IMR-90 (cell line): ENCODE results near the gene MTR. TPM values are rescaled to one million over a fixed set of nuclear protein-coding genes. Genes with fewer than 3 reads are reported as not detected.

Experiments
- ATAC-seq: fragments of 200-7000 bp; cut with Tn5 transposase; 2 replicates; pipeline ENCODE4 v1.9.1; 2020; ENCODE audit warnings: low read depth, mild to moderate bottlenecking, moderate library complexity
- BruUV-seq: library from RNA; stranded (reverse); fragments of 400-500 nt; replicated peaks from 2 replicates; lab custom pipeline; 2021; lab: Mats Ljungman, UMichigan
- CTCF ChIA-PET: fragments of 300-600 bp; formaldehyde crosslinking; extraction: SDS; loops from one replicate; lab custom pipeline; 2021; ENCODE audit warnings: antibody characterized with exemption; lab: Yijun Ruan, JAX
- POLR2A ChIA-PET: fragments of 300-600 bp; sonication (Branson Sonifier 250); formaldehyde crosslinking; loops from one replicate; lab custom pipeline; 2022; ENCODE audit warnings: antibody characterized with exemption; ENCODE audit not compliant: unreplicated experiment; lab: Charles Lee
- DNase-seq: peaks from one replicate; pipeline ENCODE4 v3.0.0; 2013
- H2AFZ ChIP-seq: replicated peaks from 2 replicates; pipeline ENCODE3; 2013; ENCODE audit warnings: low read length, mild to moderate bottlenecking; ENCODE audit not compliant: poor library complexity
- H2AK5ac ChIP-seq: 2 replicates; pipeline ENCODE4 v1.6.1; 2013; ENCODE audit warnings: low read depth, low read length, inconsistent platforms
- H2AK9ac ChIP-seq: replicated peaks from 2 replicates; pipeline ENCODE3; 2013; ENCODE audit warnings: mild to moderate bottlenecking, low read depth, low read length, moderate library complexity; ENCODE audit not compliant: poor library complexity
- H2BK120ac ChIP-seq: 2 replicates; pipeline ENCODE4 v1.6.1; 2013; ENCODE audit warnings: low read depth, low read length, inconsistent platforms
- H2BK15ac ChIP-seq: 3 replicates; pipeline ENCODE4 v1.6.1; 2013; ENCODE audit warnings: low read depth, low read length, inconsistent platforms
- H2BK20ac ChIP-seq: 2 replicates; pipeline ENCODE4 v1.6.1; 2013; ENCODE audit warnings: low read depth, mild to moderate bottlenecking, inconsistent platforms, low read length, moderate library complexity
- H2BK5ac ChIP-seq: 2 replicates; pipeline ENCODE4 v1.6.1; 2013; ENCODE audit warnings: mild to moderate bottlenecking, low read depth, low read length, inconsistent platforms; ENCODE audit not compliant: poor library complexity, severe bottlenecking
- H3K14ac ChIP-seq: replicated peaks from 2 replicates; pipeline ENCODE4 v1.6.1; 2013; ENCODE audit warnings: low read depth, low read length, inconsistent platforms
- H3K18ac ChIP-seq: 2 replicates; pipeline ENCODE4 v1.6.1; 2013; ENCODE audit warnings: low read depth, low read length, control low read depth
- H3K23ac ChIP-seq: 2 replicates; pipeline ENCODE4 v1.6.1; 2013; ENCODE audit warnings: low read depth, low read length, inconsistent platforms
- H3K27ac ChIP-seq: 2 replicates; pipeline ENCODE4 v1.5.1; 2013; ENCODE audit warnings: mild to moderate bottlenecking, control low read depth, low read length; ENCODE audit not compliant: insufficient read depth
- H3K27me3 ChIP-seq: 2 replicates; pipeline ENCODE4 v1.6.1; 2013; ENCODE audit warnings: low read length; ENCODE audit not compliant: control insufficient read depth, insufficient read depth
- H3K36me3 ChIP-seq: 2 replicates; pipeline ENCODE4 v1.6.1; 2013; ENCODE audit warnings: low read length, mixed read lengths; ENCODE audit not compliant: control insufficient read depth, insufficient read depth
- H3K4ac ChIP-seq: 2 replicates; pipeline ENCODE4 v1.6.1; 2013; ENCODE audit warnings: low read depth, low read length, inconsistent platforms
- H3K4me1 ChIP-seq: 2 replicates; pipeline ENCODE4 v1.6.1; 2013; ENCODE audit warnings: low read length, mixed read lengths; ENCODE audit not compliant: control insufficient read depth, insufficient read depth
- H3K4me2 ChIP-seq: 2 replicates; pipeline ENCODE4 v1.6.1; 2013; ENCODE audit warnings: low read depth, mild to moderate bottlenecking, control low read depth, low read length, moderate library complexity
- H3K4me3 ChIP-seq: 2 replicates; pipeline ENCODE4 v1.5.1; 2013; ENCODE audit warnings: low read depth, mild to moderate bottlenecking, control low read depth, low read length, moderate library complexity; ENCODE audit not compliant: insufficient read depth
- H3K56ac ChIP-seq: 2 replicates; pipeline ENCODE4 v1.6.1; 2013; ENCODE audit warnings: low read length, inconsistent platforms; ENCODE audit not compliant: insufficient read depth; ENCODE audit errors: extremely low read depth
- H3K79me1 ChIP-seq, 2 experiments: 2 replicates each; pipeline ENCODE4 v1.6.1; 2013; ENCODE audit warnings: low read length in 2 of 2, inconsistent platforms in 1 of 2, low read depth in 1 of 2
- H3K9ac ChIP-seq: 2 replicates; pipeline ENCODE4 v1.6.1; 2013; ENCODE audit warnings: low read depth, low read length, control low read depth
- H3K9me1 ChIP-seq: 2 replicates; pipeline ENCODE4 v1.6.1; 2013; ENCODE audit warnings: low read length, inconsistent platforms; ENCODE audit not compliant: insufficient read depth
- H3K9me3 ChIP-seq: 2 replicates; pipeline ENCODE4 v1.6.1; 2013; ENCODE audit warnings: low read length; ENCODE audit not compliant: control insufficient read depth, insufficient read depth
- H4K20me1 ChIP-seq: 2 replicates; pipeline ENCODE4 v1.6.1; 2013; ENCODE audit warnings: low read length, inconsistent platforms; ENCODE audit not compliant: insufficient read depth
- H4K5ac ChIP-seq: 2 replicates; pipeline ENCODE4 v1.6.1; 2013; ENCODE audit warnings: mild to moderate bottlenecking, low read depth, low read length, control low read depth
- H4K8ac ChIP-seq, 2 experiments: 2 replicates each; pipeline ENCODE4 v1.6.1; 2013; ENCODE audit warnings: low read depth in 2 of 2, low read length in 2 of 2, control low read depth in 1 of 2, inconsistent platforms in 1 of 2
- H4K91ac ChIP-seq: 2 replicates; pipeline ENCODE4 v1.6.1; 2013; ENCODE audit warnings: low read depth, low read length, inconsistent platforms; ENCODE audit not compliant: insufficient read depth
- BHLHE40 ChIP-seq: fragments of 150-350 bp; IDR thresholded peaks from 2 replicates; pipeline ENCODE4 v1.6.1; 2016; ENCODE audit warnings: mild to moderate bottlenecking, low read depth, low read length
- FOS ChIP-seq: fragments of 150-350 bp; IDR thresholded peaks from 2 replicates; pipeline ENCODE4 v1.6.1; 2016; ENCODE audit warnings: low read depth, low read length
- MAFK ChIP-seq: IDR thresholded peaks from 2 replicates; pipeline ENCODE4 v1.6.1; 2012; ENCODE audit warnings: low read depth, low read length, improper control_type of control experiment
- MAZ ChIP-seq: IDR thresholded peaks from 2 replicates; pipeline ENCODE4 v1.6.1; 2012; ENCODE audit warnings: low read depth, mild to moderate bottlenecking, low read length, improper control_type of control experiment, moderate library complexity, borderline replicate concordance
- POLR2A ChIP-seq: IDR thresholded peaks from 2 replicates; pipeline ENCODE4 v1.6.1; 2012; ENCODE audit warnings: mild to moderate bottlenecking, low read depth, low read length
- RAD21 ChIP-seq: IDR thresholded peaks from 2 replicates; pipeline ENCODE4 v1.6.1; 2012; ENCODE audit warnings: low read length, improper control_type of control experiment
- RCOR1 ChIP-seq: IDR thresholded peaks from 2 replicates; pipeline ENCODE4 v1.6.1; 2012; ENCODE audit warnings: mild to moderate bottlenecking, low read length, improper control_type of control experiment; ENCODE audit not compliant: insufficient replicate concordance
- SMC3 ChIP-seq: fragments of 150-350 bp; IDR thresholded peaks from 2 replicates; pipeline ENCODE4 v1.6.1; 2016; ENCODE audit warnings: low read depth, mild to moderate bottlenecking, antibody characterized with exemption, low read length, moderate library complexity
- WGBS, 2 experiments: methylation state at CpG; one replicate each; pipeline versions ENCODE4 v1.1.5 to v1.1.7; 2013; ENCODE audit warnings: missing lambda C conversion rate in 2 of 2; ENCODE audit not compliant: insufficient read length in 1 of 2; ENCODE audit errors: extremely low coverage in 2 of 2; 5-methylcytosine and 5-hydroxymethylcytosine counted together
- dilution Hi-C: fragments of 300-500 bp; cut with HindIII; formaldehyde crosslinking; loops from one replicate; pipeline ENCODE4 v1.14.3; 2018; ENCODE audit warnings: low sequenced_read_pairs; ENCODE audit not compliant: unreplicated experiment
- in situ Hi-C: fragments of 300-500 bp; cut with MboI; formaldehyde crosslinking; loops from 3 replicates; pipeline ENCODE4 v1.14.3; 2019; ENCODE audit warnings: low sequenced_read_pairs, inconsistent platforms, mixed read lengths
- intact Hi-C: fragments of 100-400 bp; cut with micrococcal nuclease; formaldehyde crosslinking; loops from 2 replicates; pipeline ENCODE4 v1.10.0; 2022
- polyA plus RNA-seq, 3 experiments: library from polyadenylated mRNA; depleted of rRNA; stranded (reverse); fragments of >200 nt; gene quantifications; 2 replicates each; pipeline ENCODE4 v1.2.3, GENCODE V29; 2012; ENCODE audit warnings: low replicate concordance in 1 of 3
- total RNA-seq: library from RNA; depleted of rRNA; stranded (reverse); fragments of >200 nt; gene quantifications from 2 replicates; pipeline ENCODE4 v1.2.3, GENCODE V29; 2012
- TF ChIP-seq, protein P1 (sequence below): fragments of 150-350 bp; IDR thresholded peaks from 2 replicates; pipeline ENCODE4 v1.6.1; 2017; ENCODE audit warnings: mild to moderate bottlenecking, antibody characterized with exemption, low read length, low read depth

Gene MTR
- total and polyA plus RNA-seq, 2 of the 4 experiments (the other 2 are of a cell fraction): 7.7 to 31.0 TPM

- TF ChIP-seq, protein P1, sequence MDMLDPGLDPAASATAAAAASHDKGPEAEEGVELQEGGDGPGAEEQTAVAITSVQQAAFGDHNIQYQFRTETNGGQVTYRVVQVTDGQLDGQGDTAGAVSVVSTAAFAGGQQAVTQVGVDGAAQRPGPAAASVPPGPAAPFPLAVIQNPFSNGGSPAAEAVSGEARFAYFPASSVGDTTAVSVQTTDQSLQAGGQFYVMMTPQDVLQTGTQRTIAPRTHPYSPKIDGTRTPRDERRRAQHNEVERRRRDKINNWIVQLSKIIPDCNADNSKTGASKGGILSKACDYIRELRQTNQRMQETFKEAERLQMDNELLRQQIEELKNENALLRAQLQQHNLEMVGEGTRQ: no peak
- TF ChIP-seq FOS (no peak), SMC3 (no peak), RCOR1 (no peak), POLR2A (no peak), BHLHE40 (no peak), MAFK (no peak), RAD21 (no peak), MAZ (no peak)
- BruUV-seq: no TSS peak
- Histone ChIP-seq H2AK5ac (no peak overlapping the region), H3K4me2 (no peak overlapping the region), H3K27me3 (no peaks in the 10 kb centered on the region), H2BK5ac (peak overlapping the region; percentile 56), H3K36me3 (peaks cover 13% of the 10 kb centered on the region), H3K4me1 (peaks cover 3% of the 10 kb centered on the region; the same call in 1 of the 2 replicates), H3K4me3 (no peak overlapping the region), H3K9me3 (no peaks in the 10 kb centered on the region), H3K9me1 (no peaks in the 10 kb centered on the region), H3K4ac (no peak overlapping the region), H3K56ac (no peak overlapping the region), H4K5ac (no peak overlapping the region), H2BK120ac (no peak overlapping the region), H3K18ac (no peak overlapping the region), H3K23ac (no peak overlapping the region), H3K9ac (no peak overlapping the region), H3K14ac (no peak overlapping the region), H2AK9ac (no peak overlapping the region), H4K20me1 (no peaks in the 10 kb centered on the region), H3K79me1 (no peaks in the 10 kb centered on the region; a peak in 1 of 4 replicates), H2BK15ac (no peak overlapping the region), H4K91ac (no peak overlapping the region), H3K27ac (peak overlapping the region; percentile 9; the same call in 1 of the 2 replicates), H4K8ac (no peak overlapping the region), H2AFZ (no peak overlapping the region), H2BK20ac (no peak overlapping the region)
- in situ Hi-C loops (no loop called here), intact Hi-C loops (no loop called here), dilution Hi-C loops (no loop called here)
- POLR2A ChIA-PET: no interaction called here
- peak; percentile 91 for ATAC-seq
- WGBS, 2 experiments: 100% methylated on average over 1 of the region's 5 CpGs; no CpG with 5 or more reads in 1 of the 2 experiments
- peak; percentile 52 for DNase-seq
- CTCF ChIA-PET: no interaction called here
Measured at GRCh38 chr1:236844499-236845271, 49.6 kb downstream of the MTR start.
